ENCODE data around the gene ERAP2. TPM values are rescaled to one million over a fixed set of nuclear protein-coding genes. Genes with fewer than 3 reads are reported as not detected.
A peak's percentile ranks its signal among the peaks of the same experiment; 100 is the strongest.

Gene ERAP2
- total RNA-seq: 28.0 and 45.6 TPM in 2 replicates

DNA sequence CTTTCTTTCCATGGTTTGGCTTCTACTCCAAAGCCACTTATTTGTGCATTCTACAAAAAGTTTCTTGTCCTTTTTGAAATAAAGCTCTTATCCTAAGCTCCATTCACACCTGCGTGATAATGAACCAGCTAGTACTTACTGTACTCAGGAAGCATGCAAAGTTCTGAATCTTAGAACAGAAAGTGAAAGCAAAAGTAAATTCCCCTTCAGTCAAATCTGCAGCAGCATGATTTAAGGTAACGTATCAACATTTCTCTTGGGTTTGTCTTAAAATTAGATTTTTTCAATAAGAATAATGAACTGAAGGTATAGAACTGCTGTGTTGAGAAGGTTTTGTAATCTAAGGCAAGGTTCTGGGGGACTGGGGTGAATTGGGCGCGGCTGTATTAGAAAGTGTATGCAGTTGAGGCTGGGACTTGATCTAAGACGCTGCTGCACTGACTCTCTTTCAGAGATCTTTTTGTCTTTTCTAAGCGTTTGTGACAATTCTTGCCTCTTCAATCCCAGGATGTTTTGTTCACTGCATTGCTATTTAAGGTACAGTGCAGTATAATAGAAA lies at the start of gene ERAP2:
Gene ERAP2 (plus strand): TSS at position 209 of the 559 bp plus-strand sequence. CDS start 3,186 bp downstream, outside the sequence.
- peak within 1 kb of the TSS; percentile 58 for H3K4me3 ChIP-seq (ENCODE audit: low read depth, low read length)
- no peak for DNase-seq (ENCODE audit: low read depth)
- TF ChIP-seq CTCF (conservative IDR thresholded peaks at IDR 0.05; ENCODE audit: low read depth, low read length): no peak

DNA sequence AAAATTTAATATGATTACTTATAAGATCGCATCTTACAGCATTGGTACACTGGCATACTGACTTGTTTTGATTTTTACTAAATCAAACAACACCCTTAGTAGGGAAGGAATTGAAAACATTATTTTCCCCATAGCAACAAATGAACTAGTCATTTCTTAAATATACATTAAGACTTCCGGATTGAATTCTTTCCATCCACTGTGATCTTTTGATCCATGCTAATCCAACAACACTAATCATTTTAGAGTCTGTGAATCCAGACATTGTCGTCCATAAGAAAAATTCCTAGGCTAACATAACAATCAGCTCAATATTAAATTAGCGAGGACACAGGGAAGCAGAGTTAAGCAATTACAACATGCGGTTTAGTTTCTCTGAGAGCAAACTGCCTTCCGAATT lies 47.0 kb upstream of the ERAP2 start:
- no peak for TF ChIP-seq CTCF (conservative IDR thresholded peaks at IDR 0.05; ENCODE audit: low read depth, low read length)
- H3K4me3 ChIP-seq (ENCODE audit: low read depth, low read length): no peak overlapping the region
- DNase-seq (ENCODE audit: low read depth): no peak

- no peak overlapping the region for H3K4me3 ChIP-seq (ENCODE audit: low read depth, low read length)
- no peak for TF ChIP-seq CTCF (conservative IDR thresholded peaks at IDR 0.05; ENCODE audit: low read depth, low read length)
- DNase-seq (ENCODE audit: low read depth): no peak
Observed at GRCh38 chr5:96834016-96834415, 42.3 kb upstream of the ERAP2 start.

GRCh38 chr5:96835791-96836191 lies 40.5 kb upstream of the ERAP2 start:
- no peak overlapping the region for H3K4me3 ChIP-seq (ENCODE audit: low read depth, low read length)
- TF ChIP-seq CTCF (conservative IDR thresholded peaks at IDR 0.05; ENCODE audit: low read depth, low read length): no peak
- no peak for DNase-seq (ENCODE audit: low read depth)

DNA sequence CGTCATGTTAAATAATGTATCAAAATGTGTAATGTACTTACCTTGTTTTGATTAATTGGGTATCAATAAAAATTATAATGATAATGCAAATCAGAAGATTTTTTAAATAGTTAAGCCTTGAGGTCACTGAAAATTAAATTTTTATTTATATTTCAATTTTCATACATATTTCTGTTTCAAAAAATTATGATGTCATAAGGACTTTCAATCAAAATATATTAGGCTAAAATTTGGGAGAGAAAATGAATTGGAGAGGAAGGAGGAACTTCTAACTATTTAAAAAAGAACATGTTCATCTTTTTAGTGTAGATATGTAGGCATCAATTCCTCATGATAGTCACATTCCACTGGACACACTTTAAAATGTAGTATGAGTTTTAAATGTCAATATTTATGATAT lies 39.5 kb upstream of the ERAP2 start:
- no peak overlapping the region for H3K4me3 ChIP-seq (ENCODE audit: low read depth, low read length)
- DNase-seq (ENCODE audit: low read depth): no peak

GRCh38 chr5:96837303-96837702 lies 39.0 kb upstream of the ERAP2 start:
- H3K4me3 ChIP-seq (ENCODE audit: low read depth, low read length): peak overlapping the region; percentile 17
- TF ChIP-seq CTCF (conservative IDR thresholded peaks at IDR 0.05; ENCODE audit: low read depth, low read length): no peak
- no peak for DNase-seq (ENCODE audit: low read depth)

More for the DNA sequence above, 39.5 kb upstream of the ERAP2 start:
- no peak for TF ChIP-seq CTCF (conservative IDR thresholded peaks at IDR 0.05; ENCODE audit: low read depth, low read length)
